ENCODE results near the gene LTB. TPM values are rescaled to one million over a fixed set of nuclear protein-coding genes. Genes with fewer than 3 reads are reported as not detected.

Gene LTB
- total and polyA plus RNA-seq, 2 of the 13 experiments (the other 11 are each of a cell fraction or from before 2014, with no cell fraction given): 0.09 to 0.22 TPM

GRCh38 chr6:31546339-31546957 lies 35.8 kb downstream of the LTB start, which contains the start of gene ATP6V1G2 (continued):
- no peak for TF ChIP-seq FOXO4 (CRISPR knock-in tag; conservative IDR thresholded peaks at IDR 0.05)
- TF ChIP-seq PAX8 (CRISPR knock-in tag; IDR thresholded peaks at IDR 0.05; ENCODE audit: borderline replicate concordance): no peak
- TF ChIP-seq, protein P1, sequence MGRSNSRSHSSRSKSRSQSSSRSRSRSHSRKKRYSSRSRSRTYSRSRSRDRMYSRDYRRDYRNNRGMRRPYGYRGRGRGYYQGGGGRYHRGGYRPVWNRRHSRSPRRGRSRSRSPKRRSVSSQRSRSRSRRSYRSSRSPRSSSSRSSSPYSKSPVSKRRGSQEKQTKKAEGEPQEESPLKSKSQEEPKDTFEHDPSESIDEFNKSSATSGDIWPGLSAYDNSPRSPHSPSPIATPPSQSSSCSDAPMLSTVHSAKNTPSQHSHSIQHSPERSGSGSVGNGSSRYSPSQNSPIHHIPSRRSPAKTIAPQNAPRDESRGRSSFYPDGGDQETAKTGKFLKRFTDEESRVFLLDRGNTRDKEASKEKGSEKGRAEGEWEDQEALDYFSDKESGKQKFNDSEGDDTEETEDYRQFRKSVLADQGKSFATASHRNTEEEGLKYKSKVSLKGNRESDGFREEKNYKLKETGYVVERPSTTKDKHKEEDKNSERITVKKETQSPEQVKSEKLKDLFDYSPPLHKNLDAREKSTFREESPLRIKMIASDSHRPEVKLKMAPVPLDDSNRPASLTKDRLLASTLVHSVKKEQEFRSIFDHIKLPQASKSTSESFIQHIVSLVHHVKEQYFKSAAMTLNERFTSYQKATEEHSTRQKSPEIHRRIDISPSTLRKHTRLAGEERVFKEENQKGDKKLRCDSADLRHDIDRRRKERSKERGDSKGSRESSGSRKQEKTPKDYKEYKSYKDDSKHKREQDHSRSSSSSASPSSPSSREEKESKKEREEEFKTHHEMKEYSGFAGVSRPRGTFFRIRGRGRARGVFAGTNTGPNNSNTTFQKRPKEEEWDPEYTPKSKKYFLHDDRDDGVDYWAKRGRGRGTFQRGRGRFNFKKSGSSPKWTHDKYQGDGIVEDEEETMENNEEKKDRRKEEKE (IDR thresholded peaks at IDR 0.05): no peak
- 0 out of 2 replicates have a peak, but pooled peaks have one; percentile 0 for TF ChIP-seq CEBPB (IDR thresholded peaks at IDR 0.05; ENCODE audit: borderline replicate concordance, low read depth, low read length)
- TF ChIP-seq ZNF329 (CRISPR knock-in tag; IDR thresholded peaks at IDR 0.05; ENCODE audit: low read depth): no peak
- no peak for TF ChIP-seq AKAP8 (CRISPR knock-in tag; IDR thresholded peaks at IDR 0.05)
- TF ChIP-seq ZNF282 (IDR thresholded peaks at IDR 0.05; ENCODE audit: partially characterized antibody): no peak
- TF ChIP-seq CHD2 (IDR thresholded peaks at IDR 0.05; ENCODE audit: low read depth, low read length): no peak
- peak; percentile 91 for TF ChIP-seq SMC3 (IDR thresholded peaks at IDR 0.05; ENCODE audit: low read length)
- no peak for TF ChIP-seq CREM (IDR thresholded peaks at IDR 0.05)
- TF ChIP-seq CREM (CRISPR knock-in tag; IDR thresholded peaks at IDR 0.05): no peak
- no peak for TF ChIP-seq ZNF83 (CRISPR knock-in tag; IDR thresholded peaks at IDR 0.05; ENCODE audit: borderline replicate concordance)
- 0 out of 2 replicates have a peak, but pooled peaks have one; percentile 55 for TF ChIP-seq ZNF451 (CRISPR knock-in tag; IDR thresholded peaks at IDR 0.05)
- TF ChIP-seq PPARG (CRISPR knock-in tag; conservative IDR thresholded peaks at IDR 0.05): peak; percentile 53; the same call in 1 of the 2 replicates
- TF ChIP-seq KLF15 (CRISPR knock-in tag; IDR thresholded peaks at IDR 0.05; ENCODE audit: borderline replicate concordance): no peak
- TF ChIP-seq POLR2AphosphoS5 (IDR thresholded peaks at IDR 0.05; ENCODE audit: low read depth, low read length): no peak
- no peak for TF ChIP-seq ZNF790 (CRISPR knock-in tag; IDR thresholded peaks at IDR 0.05; ENCODE audit: borderline replicate concordance)
- TF ChIP-seq ZNF263 (CRISPR knock-in tag; IDR thresholded peaks at IDR 0.05): peak; percentile 97
- TF ChIP-seq KLF9 (CRISPR knock-in tag; IDR thresholded peaks at IDR 0.05; ENCODE audit: low read depth): peak; percentile 51; the same call in 1 of the 2 replicates
- no peak for TF ChIP-seq ZNF879 (CRISPR knock-in tag; IDR thresholded peaks at IDR 0.05)
- TF ChIP-seq MAFK (conservative IDR thresholded peaks at IDR 0.05 in 1 of 2, IDR thresholded peaks at IDR 0.05 in 1 of 2; ENCODE audit: low read length in 2 of 2): 0 out of 4 replicates have a peak, but pooled peaks of 1 of the 2 experiments have one; percentile 20
